WTC11 (cell line): ENCODE measurements around the gene DCHS2. TPM values are rescaled to one million over a fixed set of nuclear protein-coding genes. Genes with fewer than 3 reads are reported as not detected.
A peak's percentile ranks its signal among the peaks of the same experiment; 100 is the strongest.

Experiments
- ATAC-seq: fragments of 200-7000 bp; cut with Tn5 transposase; 2 replicates; pipeline ENCODE4 v1.10.0; 2021; ENCODE audit warnings: mild to moderate bottlenecking, moderate library complexity
- CTCF ChIA-PET: fragments of 300-600 bp; sonication (Branson Sonifier 250); formaldehyde crosslinking; loops from one replicate; lab custom pipeline; 2021; ENCODE audit warnings: antibody characterized with exemption; lab: Charles Lee
- POLR2A ChIA-PET: fragments of 350-600 bp; sonication (Branson Sonifier 250); formaldehyde crosslinking; loops from one replicate; lab custom pipeline; 2021; ENCODE audit warnings: antibody characterized with exemption; lab: Charles Lee
- DNase-seq: peaks from one replicate; pipeline ENCODE4 v3.0.0; 2021; ENCODE audit warnings: low spot score
- H3K27ac Mint-ChIP-seq: 2 replicates; pipeline ENCODE4 v1.8.0; 2021; ENCODE audit warnings: mixed read lengths
- H3K27me3 Mint-ChIP-seq: 2 replicates; pipeline ENCODE4 v1.8.0; 2021; ENCODE audit warnings: low read depth, mild to moderate bottlenecking, moderate library complexity, mixed read lengths
- H3K36me3 Mint-ChIP-seq: 2 replicates; pipeline ENCODE4 v1.8.0; 2021; ENCODE audit warnings: mixed read lengths
- H3K4me1 Mint-ChIP-seq: 2 replicates; pipeline ENCODE4 v1.8.0; 2022; ENCODE audit warnings: mixed read lengths
- H3K4me3 Mint-ChIP-seq: 2 replicates; pipeline ENCODE4 v1.8.0; 2021; ENCODE audit warnings: mild to moderate bottlenecking, moderate library complexity, mixed read lengths
- H3K9me3 Mint-ChIP-seq: 2 replicates; pipeline ENCODE4 v1.8.0; 2021; ENCODE audit warnings: mixed read lengths
- IRF2 ChIP-seq: sonication (generic); formaldehyde crosslinking; IDR thresholded peaks from 2 replicates; pipeline ENCODE4 v1.8.0; 2022; ENCODE audit warnings: low read depth, missing genetic modification reagents, borderline replicate concordance
- MYBL2 ChIP-seq: sonication (generic); formaldehyde crosslinking; IDR thresholded peaks from 2 replicates; pipeline ENCODE4 v1.8.1; 2023; ENCODE audit warnings: mild to moderate bottlenecking, moderate library complexity, missing genetic modification reagents
- NR1H2 ChIP-seq: sonication (generic); formaldehyde crosslinking; IDR thresholded peaks from 2 replicates; pipeline ENCODE4 v1.9.0; 2021; ENCODE audit warnings: mild to moderate bottlenecking, moderate library complexity, missing genetic modification reagents
- NR2C2 ChIP-seq: sonication (generic); formaldehyde crosslinking; IDR thresholded peaks from 2 replicates; pipeline ENCODE4 v1.8.0; 2022; ENCODE audit warnings: mild to moderate bottlenecking, missing genetic modification reagents
- OVOL2 ChIP-seq: fragments of 250-450 bp; sonication (Bioruptor Pico); IDR thresholded peaks from 2 replicates; pipeline ENCODE4 v1.9.0; 2021; ENCODE audit warnings: mild to moderate bottlenecking, borderline replicate concordance
- ZBTB21 ChIP-seq: sonication (generic); formaldehyde crosslinking; IDR thresholded peaks from 2 replicates; pipeline ENCODE4 v1.8.1; 2023; ENCODE audit warnings: mild to moderate bottlenecking, missing genetic modification reagents, borderline replicate concordance
- ZNF263 ChIP-seq: sonication (generic); formaldehyde crosslinking; IDR thresholded peaks from 2 replicates; pipeline ENCODE4 v1.8.1; 2022; ENCODE audit warnings: low read depth, mild to moderate bottlenecking, moderate library complexity, missing genetic modification reagents
- ZNF396 ChIP-seq: fragments of 250-450 bp; sonication (Bioruptor Pico); IDR thresholded peaks from 2 replicates; pipeline ENCODE4 v1.8.0; 2021; ENCODE audit warnings: mild to moderate bottlenecking, moderate library complexity, borderline replicate concordance
- total RNA-seq: library from RNA; stranded (reverse); gene quantifications from 3 replicates; pipeline ENCODE4 v1.2.3, GENCODE V29; 2021
- TF ChIP-seq, protein P1 (sequence below): sonication (generic); formaldehyde crosslinking; conservative IDR thresholded peaks from 2 replicates; pipeline ENCODE4 v1.8.1; 2022; ENCODE audit warnings: mild to moderate bottlenecking, missing genetic modification reagents
- TF ChIP-seq, protein P2 (sequence below): sonication (generic); formaldehyde crosslinking; IDR thresholded peaks from 2 replicates; pipeline ENCODE4 v1.8.1; 2023; ENCODE audit warnings: mild to moderate bottlenecking, missing genetic modification reagents
- TF ChIP-seq, protein P3 (sequence below): fragments of 250-450 bp; sonication (Bioruptor Pico); IDR thresholded peaks from 2 replicates; pipeline ENCODE4 v1.9.0; 2021; ENCODE audit warnings: mild to moderate bottlenecking
- TF ChIP-seq, protein P4 (sequence below): sonication (generic); formaldehyde crosslinking; IDR thresholded peaks from 2 replicates; pipeline ENCODE4 v1.8.1; 2023; ENCODE audit warnings: mild to moderate bottlenecking, missing genetic modification reagents, moderate library complexity
- TF ChIP-seq, protein P5 (sequence below): sonication (generic); formaldehyde crosslinking; IDR thresholded peaks from 2 replicates; pipeline ENCODE4 v1.8.0; 2022; ENCODE audit warnings: mild to moderate bottlenecking, missing genetic modification reagents
- TF ChIP-seq, protein P6 (sequence below): fragments of 250-450 bp; sonication (Bioruptor Pico); IDR thresholded peaks from 2 replicates; pipeline ENCODE4 v1.9.0; 2021; ENCODE audit warnings: mild to moderate bottlenecking
- TF ChIP-seq, protein P7 (sequence below): sonication (generic); formaldehyde crosslinking; IDR thresholded peaks from 2 replicates; pipeline ENCODE4 v1.8.1; 2022; ENCODE audit warnings: missing genetic modification reagents, borderline replicate concordance

DCHS2 gene
- total RNA-seq, 1 experiment from 2014 or later, result 1.3 TPM

DNA sequence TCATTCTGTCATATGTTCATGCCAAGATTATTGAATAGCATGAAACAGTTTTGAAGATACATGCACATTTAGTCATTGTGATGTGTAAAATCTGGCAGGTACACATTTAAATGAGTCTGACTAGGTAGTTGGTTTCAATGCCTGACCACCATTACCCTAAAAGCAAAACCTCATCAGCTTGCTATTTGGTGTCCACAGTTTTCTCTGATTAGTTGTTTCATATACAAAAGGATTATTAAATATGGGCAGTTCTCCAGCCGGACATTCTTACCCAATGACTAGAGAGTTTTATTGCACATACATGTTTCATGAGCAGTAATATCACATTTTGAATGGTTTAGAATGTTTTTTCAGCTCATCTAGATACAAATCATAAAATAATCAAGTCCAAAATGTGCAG lies 23.7 kb downstream of the DCHS2 start:
- H3K4me3 Mint-ChIP-seq, result no peak overlapping the region
- H3K9me3 Mint-ChIP-seq, result no peaks in the 10 kb centered on the region
- no peak for TF ChIP-seq NR2C2 (CRISPR knock-in tag)
- TF ChIP-seq IRF2 (CRISPR knock-in tag), result no peak
- TF ChIP-seq, protein P1, sequence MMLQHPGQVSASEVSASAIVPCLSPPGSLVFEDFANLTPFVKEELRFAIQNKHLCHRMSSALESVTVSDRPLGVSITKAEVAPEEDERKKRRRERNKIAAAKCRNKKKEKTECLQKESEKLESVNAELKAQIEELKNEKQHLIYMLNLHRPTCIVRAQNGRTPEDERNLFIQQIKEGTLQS (CRISPR knock-in tag), result no peak
- TF ChIP-seq ZNF396 (CRISPR knock-in tag), result no peak
- TF ChIP-seq, protein P2, sequence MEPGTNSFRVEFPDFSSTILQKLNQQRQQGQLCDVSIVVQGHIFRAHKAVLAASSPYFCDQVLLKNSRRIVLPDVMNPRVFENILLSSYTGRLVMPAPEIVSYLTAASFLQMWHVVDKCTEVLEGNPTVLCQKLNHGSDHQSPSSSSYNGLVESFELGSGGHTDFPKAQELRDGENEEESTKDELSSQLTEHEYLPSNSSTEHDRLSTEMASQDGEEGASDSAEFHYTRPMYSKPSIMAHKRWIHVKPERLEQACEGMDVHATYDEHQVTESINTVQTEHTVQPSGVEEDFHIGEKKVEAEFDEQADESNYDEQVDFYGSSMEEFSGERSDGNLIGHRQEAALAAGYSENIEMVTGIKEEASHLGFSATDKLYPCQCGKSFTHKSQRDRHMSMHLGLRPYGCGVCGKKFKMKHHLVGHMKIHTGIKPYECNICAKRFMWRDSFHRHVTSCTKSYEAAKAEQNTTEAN, result no peak
- TF ChIP-seq, protein P3, sequence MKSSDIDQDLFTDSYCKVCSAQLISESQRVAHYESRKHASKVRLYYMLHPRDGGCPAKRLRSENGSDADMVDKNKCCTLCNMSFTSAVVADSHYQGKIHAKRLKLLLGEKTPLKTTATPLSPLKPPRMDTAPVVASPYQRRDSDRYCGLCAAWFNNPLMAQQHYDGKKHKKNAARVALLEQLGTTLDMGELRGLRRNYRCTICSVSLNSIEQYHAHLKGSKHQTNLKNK (CRISPR knock-in tag), result no peak
- no peak for TF ChIP-seq MYBL2 (CRISPR knock-in tag)
- no peak for TF ChIP-seq ZBTB21 (CRISPR knock-in tag)
- TF ChIP-seq, protein P4, sequence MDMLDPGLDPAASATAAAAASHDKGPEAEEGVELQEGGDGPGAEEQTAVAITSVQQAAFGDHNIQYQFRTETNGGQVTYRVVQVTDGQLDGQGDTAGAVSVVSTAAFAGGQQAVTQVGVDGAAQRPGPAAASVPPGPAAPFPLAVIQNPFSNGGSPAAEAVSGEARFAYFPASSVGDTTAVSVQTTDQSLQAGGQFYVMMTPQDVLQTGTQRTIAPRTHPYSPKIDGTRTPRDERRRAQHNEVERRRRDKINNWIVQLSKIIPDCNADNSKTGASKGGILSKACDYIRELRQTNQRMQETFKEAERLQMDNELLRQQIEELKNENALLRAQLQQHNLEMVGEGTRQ (CRISPR knock-in tag), result no peak
- TF ChIP-seq ZNF263 (CRISPR knock-in tag), result no peak
- TF ChIP-seq, protein P5, sequence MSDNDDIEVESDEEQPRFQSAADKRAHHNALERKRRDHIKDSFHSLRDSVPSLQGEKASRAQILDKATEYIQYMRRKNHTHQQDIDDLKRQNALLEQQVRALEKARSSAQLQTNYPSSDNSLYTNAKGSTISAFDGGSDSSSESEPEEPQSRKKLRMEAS, result no peak
- no peaks in the 10 kb centered on the region for H3K4me1 Mint-ChIP-seq
- ChIA-PET POLR2A (no interaction called here), CTCF (no interaction called here)
- H3K27me3 Mint-ChIP-seq, result no peaks in the 10 kb centered on the region
- no peak overlapping the region for H3K27ac Mint-ChIP-seq
- DNase-seq (no peak), ATAC-seq (no peak)
- H3K36me3 Mint-ChIP-seq, result no peaks in the 10 kb centered on the region

DNA sequence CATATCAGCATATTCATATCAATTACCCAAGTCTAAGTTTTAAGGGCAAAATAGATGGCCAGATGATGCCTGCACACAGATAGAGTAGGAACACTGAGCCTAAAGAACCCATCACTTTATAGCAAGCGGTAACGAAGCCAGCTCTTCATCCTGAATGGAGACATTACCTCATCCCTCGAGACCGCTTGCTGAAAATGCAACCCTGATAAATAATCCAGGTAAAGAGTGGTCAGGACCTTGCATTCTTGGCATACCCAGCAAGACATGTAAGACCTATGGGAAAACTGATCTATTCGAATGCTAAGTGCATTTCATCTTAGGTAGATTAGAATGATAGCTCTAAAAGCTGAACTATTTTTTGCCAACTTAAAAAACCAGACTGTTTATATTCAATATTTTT lies 25.3 kb downstream of the DCHS2 start:
- DNase-seq, result no peak
- H3K27me3 Mint-ChIP-seq, result no peaks in the 10 kb centered on the region
- H3K27ac Mint-ChIP-seq, result no peak overlapping the region
- no peaks in the 10 kb centered on the region for H3K4me1 Mint-ChIP-seq
- ChIA-PET POLR2A (no interaction called here), CTCF (interaction anchor here (2.1 to 2.7 kb wide), 2 partner anchors 40 to 50 kb away, joined by 6 to 16 read pairs; no protein-coding TSS in a partner anchor)
- ATAC-seq, result peak; percentile 82
- H3K36me3 Mint-ChIP-seq, result no peaks in the 10 kb centered on the region
- no peaks in the 10 kb centered on the region for H3K9me3 Mint-ChIP-seq
- TF ChIP-seq, protein P6, sequence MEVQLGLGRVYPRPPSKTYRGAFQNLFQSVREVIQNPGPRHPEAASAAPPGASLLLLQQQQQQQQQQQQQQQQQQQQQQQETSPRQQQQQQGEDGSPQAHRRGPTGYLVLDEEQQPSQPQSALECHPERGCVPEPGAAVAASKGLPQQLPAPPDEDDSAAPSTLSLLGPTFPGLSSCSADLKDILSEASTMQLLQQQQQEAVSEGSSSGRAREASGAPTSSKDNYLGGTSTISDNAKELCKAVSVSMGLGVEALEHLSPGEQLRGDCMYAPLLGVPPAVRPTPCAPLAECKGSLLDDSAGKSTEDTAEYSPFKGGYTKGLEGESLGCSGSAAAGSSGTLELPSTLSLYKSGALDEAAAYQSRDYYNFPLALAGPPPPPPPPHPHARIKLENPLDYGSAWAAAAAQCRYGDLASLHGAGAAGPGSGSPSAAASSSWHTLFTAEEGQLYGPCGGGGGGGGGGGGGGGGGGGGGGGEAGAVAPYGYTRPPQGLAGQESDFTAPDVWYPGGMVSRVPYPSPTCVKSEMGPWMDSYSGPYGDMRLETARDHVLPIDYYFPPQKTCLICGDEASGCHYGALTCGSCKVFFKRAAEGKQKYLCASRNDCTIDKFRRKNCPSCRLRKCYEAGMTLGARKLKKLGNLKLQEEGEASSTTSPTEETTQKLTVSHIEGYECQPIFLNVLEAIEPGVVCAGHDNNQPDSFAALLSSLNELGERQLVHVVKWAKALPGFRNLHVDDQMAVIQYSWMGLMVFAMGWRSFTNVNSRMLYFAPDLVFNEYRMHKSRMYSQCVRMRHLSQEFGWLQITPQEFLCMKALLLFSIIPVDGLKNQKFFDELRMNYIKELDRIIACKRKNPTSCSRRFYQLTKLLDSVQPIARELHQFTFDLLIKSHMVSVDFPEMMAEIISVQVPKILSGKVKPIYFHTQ (CRISPR knock-in tag), result no peak
- TF ChIP-seq, protein P7, sequence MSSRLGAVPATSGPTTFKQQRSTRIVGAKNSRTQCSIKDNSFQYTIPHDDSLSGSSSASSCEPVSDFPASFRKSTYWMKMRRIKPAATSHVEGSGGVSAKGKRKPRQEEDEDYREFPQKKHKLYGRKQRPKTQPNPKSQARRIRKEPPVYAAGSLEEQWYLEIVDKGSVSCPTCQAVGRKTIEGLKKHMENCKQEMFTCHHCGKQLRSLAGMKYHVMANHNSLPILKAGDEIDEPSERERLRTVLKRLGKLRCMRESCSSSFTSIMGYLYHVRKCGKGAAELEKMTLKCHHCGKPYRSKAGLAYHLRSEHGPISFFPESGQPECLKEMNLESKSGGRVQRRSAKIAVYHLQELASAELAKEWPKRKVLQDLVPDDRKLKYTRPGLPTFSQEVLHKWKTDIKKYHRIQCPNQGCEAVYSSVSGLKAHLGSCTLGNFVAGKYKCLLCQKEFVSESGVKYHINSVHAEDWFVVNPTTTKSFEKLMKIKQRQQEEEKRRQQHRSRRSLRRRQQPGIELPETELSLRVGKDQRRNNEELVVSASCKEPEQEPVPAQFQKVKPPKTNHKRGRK (CRISPR knock-in tag), result no peak
- no peak for TF ChIP-seq OVOL2 (CRISPR knock-in tag)
- TF ChIP-seq NR1H2 (CRISPR knock-in tag), result no peak
- H3K4me3 Mint-ChIP-seq, result no peak overlapping the region
